CD1c-positive myeloid dendritic cell (primary cell): Measurements from ENCODE around the gene RNF145.
"Not testable (repeated sequence)": the region's sequence is repeated elsewhere in the genome, so short reads cannot be mapped to it uniquely, and the experiment has no call there.

Source experiments
- DNase-seq: peaks from one replicate; pipeline ENCODE4 v3.0.0-alpha.2; 2016; ENCODE audit errors: extremely low spot score

The RNF145 gene

DNA sequence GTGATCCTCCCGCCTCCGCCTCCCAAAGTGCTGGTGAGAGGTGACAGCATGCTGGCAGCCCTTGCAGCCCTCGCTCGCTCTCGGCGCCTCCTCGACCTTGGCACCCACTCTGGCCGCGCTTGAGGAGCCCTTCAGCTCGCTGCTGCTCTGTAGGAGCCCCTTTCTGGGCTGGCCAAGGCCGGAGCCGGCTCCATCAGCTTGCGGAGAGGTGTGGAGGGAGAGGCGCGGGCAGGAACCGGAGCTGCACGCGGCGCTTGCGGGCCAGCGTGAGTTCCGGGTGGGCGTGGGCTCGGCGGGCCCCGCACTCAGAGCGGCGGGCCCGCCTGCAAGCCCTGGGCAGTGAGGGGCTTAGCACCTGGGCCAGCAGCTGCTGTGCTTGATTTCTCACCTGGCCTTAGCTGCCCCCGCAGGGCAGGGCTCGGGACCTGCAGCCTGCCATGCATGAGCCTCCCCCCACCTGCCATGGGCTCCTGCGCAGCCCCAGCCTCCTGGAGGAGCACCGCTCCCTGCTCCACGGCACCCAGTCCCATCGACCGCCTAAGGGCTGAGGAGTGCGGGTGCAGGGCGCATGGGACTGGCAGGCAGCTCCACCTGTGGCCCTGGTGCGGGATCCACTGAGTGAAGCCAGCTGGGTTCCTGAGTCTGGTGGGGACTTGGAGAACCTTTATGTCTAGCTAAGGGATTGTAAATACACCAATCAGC lies 90.2 kb downstream of the RNF145 start:
- not testable (repeated sequence) for DNase-seq

- no peak for DNase-seq
Observed at GRCh38 chr5:159113405-159113804, 95.9 kb downstream of the RNF145 start.

DNA sequence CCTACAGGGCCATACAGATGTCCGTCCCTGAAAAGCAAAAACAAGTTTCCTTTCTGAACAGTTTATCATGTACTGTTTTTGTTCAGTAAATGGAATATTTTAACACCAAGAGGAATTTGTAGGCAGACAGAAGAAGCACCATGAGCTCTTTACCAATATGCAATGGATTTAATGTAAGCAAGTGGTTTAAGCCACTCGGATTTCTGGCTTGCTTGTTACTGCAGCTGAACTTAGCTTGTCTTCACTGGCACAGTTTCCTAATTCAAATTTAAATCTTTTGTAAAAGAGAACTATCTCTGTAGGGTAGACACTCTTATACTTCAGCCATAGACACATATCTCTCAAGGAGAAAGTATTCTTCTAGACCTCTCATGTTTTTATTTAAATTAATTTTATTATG lies 96.9 kb downstream of the RNF145 start:
- no peak for DNase-seq
